ENCODE data around the gene USP30.

USP30 gene

GRCh38 chr12:109130297-109131153, 78.1 kb downstream of the USP30 start:
- no peak for DNase-seq

- no peak for DNase-seq
Measured at GRCh38 chr12:109131154-109132050, 79.0 kb downstream of the USP30 start.

GRCh38 chr12:109134186-109134917, 82.0 kb downstream of the USP30 start:
- DNase-seq, result no peak

- no peak for DNase-seq
Measured at GRCh38 chr12:109137055-109137454, 84.7 kb downstream of the USP30 start.
